ENCODE measurements around the gene EPB41L5.

The EPB41L5 gene

DNA sequence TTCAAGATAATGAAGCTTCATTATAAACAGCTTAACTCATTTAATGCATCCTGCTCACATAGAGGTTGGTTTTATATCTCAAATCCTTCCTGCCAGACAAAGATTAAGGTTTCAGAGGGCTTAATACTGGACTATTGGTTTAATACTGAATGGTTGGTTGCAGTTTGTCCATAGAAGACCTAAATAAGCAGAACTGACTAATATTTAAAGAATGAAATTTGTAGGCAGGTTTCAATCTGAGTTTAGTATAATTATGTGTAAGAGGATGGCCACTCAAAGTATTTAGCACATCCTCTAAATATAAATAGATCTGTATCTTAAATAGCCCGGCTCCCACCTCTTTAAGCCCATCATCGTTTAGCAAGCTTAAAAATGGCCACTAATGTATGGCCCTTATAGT is 92.5 kb downstream of the EPB41L5 start:
- Histone ChIP-seq H3K9me2 (replicated peaks; ENCODE audit: insufficient read depth, low read length) (no peaks in the 10 kb centered on the region), H3K27me3 (replicated peaks; ENCODE audit: insufficient read depth, low read length) (no peaks in the 10 kb centered on the region), H4K20me1 (ENCODE audit: insufficient read depth, low read length) (no peaks in the 10 kb centered on the region), H3K79me2 (ENCODE audit: low read length) (no peaks in the 10 kb centered on the region), H3K9me3 (replicated peaks; ENCODE audit: insufficient read depth, low read length) (no peaks in the 10 kb centered on the region), H3K27ac (ENCODE audit: low read length) (no peak overlapping the region), H2AFZ (ENCODE audit: low read length) (no peak overlapping the region), H3K4me1 (ENCODE audit: low read length) (peaks cover 13% of the 10 kb centered on the region), H3K36me3 (replicated peaks; ENCODE audit: insufficient read depth, low read length) (no peaks in the 10 kb centered on the region), H3K9ac (ENCODE audit: low read length) (no peak overlapping the region), H3K4me2 (ENCODE audit: low read depth, low read length) (no peak overlapping the region), H3F3A (ENCODE audit: insufficient read depth, low read length) (no peaks in the 10 kb centered on the region), H3K4me3 (ENCODE audit: low read length) (no peak overlapping the region)
- no peak for DNase-seq
- no peak for TF ChIP-seq EZH2 (optimal IDR thresholded peaks at IDR 0.05; ENCODE audit: low read depth, low read length)

DNA sequence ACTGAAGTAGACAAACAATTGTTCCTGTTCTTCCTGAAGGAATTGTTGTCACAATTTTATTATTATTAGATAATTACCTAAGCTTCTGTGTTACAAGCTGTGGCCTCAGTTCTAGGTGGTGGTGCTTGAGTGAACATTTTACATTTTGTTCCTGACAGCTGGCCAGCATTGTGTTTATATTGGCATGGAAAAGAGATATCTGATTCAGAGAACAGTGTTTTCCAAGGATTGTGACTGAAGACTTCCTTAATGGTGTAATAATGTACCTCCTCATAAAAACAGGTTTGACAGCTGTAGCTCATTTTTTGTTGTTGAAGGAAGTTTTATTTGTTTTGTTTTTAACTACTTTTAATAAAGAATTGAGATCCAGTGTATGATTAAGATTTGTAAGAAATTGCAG is 95.2 kb downstream of the EPB41L5 start:
- no peak overlapping the region for H2AFZ ChIP-seq (ENCODE audit: low read length)
- no peaks in the 10 kb centered on the region for H3K9me3 ChIP-seq (replicated peaks; ENCODE audit: insufficient read depth, low read length)
- TF ChIP-seq EZH2phosphoT487 (IDR thresholded peaks at IDR 0.05; ENCODE audit: low read length): no peak
- TF ChIP-seq EZH2 (optimal IDR thresholded peaks at IDR 0.05; ENCODE audit: low read depth, low read length): no peak
- TF ChIP-seq, protein P1, sequence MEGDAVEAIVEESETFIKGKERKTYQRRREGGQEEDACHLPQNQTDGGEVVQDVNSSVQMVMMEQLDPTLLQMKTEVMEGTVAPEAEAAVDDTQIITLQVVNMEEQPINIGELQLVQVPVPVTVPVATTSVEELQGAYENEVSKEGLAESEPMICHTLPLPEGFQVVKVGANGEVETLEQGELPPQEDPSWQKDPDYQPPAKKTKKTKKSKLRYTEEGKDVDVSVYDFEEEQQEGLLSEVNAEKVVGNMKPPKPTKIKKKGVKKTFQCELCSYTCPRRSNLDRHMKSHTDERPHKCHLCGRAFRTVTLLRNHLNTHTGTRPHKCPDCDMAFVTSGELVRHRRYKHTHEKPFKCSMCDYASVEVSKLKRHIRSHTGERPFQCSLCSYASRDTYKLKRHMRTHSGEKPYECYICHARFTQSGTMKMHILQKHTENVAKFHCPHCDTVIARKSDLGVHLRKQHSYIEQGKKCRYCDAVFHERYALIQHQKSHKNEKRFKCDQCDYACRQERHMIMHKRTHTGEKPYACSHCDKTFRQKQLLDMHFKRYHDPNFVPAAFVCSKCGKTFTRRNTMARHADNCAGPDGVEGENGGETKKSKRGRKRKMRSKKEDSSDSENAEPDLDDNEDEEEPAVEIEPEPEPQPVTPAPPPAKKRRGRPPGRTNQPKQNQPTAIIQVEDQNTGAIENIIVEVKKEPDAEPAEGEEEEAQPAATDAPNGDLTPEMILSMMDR (IDR thresholded peaks at IDR 0.05; ENCODE audit: low read length): no peak
- no peak overlapping the region for H3K27ac ChIP-seq (ENCODE audit: low read length)
- H3K9me2 ChIP-seq (replicated peaks; ENCODE audit: insufficient read depth, low read length): no peaks in the 10 kb centered on the region
- no peak overlapping the region for H3K4me3 ChIP-seq (ENCODE audit: low read length)
- no peak overlapping the region for H3K9ac ChIP-seq (ENCODE audit: low read length)
- H3K4me1 ChIP-seq (ENCODE audit: low read length): peaks cover 13% of the 10 kb centered on the region
- H3K27me3 ChIP-seq (replicated peaks; ENCODE audit: insufficient read depth, low read length): no peaks in the 10 kb centered on the region
- no peak for DNase-seq
- no peaks in the 10 kb centered on the region for H3F3A ChIP-seq (ENCODE audit: insufficient read depth, low read length)
- H3K4me2 ChIP-seq (ENCODE audit: low read depth, low read length): no peak overlapping the region
- no peaks in the 10 kb centered on the region for H4K20me1 ChIP-seq (ENCODE audit: insufficient read depth, low read length)
- H3K79me2 ChIP-seq (ENCODE audit: low read length): no peaks in the 10 kb centered on the region
- no peaks in the 10 kb centered on the region for H3K36me3 ChIP-seq (replicated peaks; ENCODE audit: insufficient read depth, low read length)

DNA sequence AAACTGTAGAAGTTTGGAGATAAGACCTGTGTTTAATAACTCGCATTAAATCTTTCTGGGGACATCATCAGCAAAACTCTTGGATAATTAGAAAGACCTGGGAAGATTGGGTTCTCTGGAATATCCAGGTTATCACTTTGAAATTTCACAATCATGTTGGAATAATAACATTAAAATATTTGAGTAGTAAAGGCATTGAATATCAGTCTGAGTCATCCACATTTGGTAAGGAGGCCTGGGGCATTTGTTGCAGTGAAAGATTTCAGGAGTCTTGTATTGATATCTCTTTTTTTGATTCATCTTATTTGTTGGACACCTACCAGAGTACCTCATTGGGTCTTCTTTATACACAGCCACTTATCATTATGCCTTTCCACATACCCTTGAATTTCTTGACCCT is 95.9 kb downstream of the EPB41L5 start:
- no peaks in the 10 kb centered on the region for H4K20me1 ChIP-seq (ENCODE audit: insufficient read depth, low read length)
- TF ChIP-seq EZH2 (optimal IDR thresholded peaks at IDR 0.05; ENCODE audit: low read depth, low read length) (no peak), EZH2phosphoT487 (IDR thresholded peaks at IDR 0.05; ENCODE audit: low read length) (no peak)
- TF ChIP-seq, protein P1 (IDR thresholded peaks at IDR 0.05; ENCODE audit: low read length): no peak
- no peaks in the 10 kb centered on the region for H3K9me3 ChIP-seq (replicated peaks; ENCODE audit: insufficient read depth, low read length)
- no peak for DNase-seq
- H3K36me3 ChIP-seq (replicated peaks; ENCODE audit: insufficient read depth, low read length): no peaks in the 10 kb centered on the region
- H3K79me2 ChIP-seq (ENCODE audit: low read length): no peaks in the 10 kb centered on the region
- no peak overlapping the region for H3K4me2 ChIP-seq (ENCODE audit: low read depth, low read length)
- H3K9ac ChIP-seq (ENCODE audit: low read length): no peak overlapping the region
- H3F3A ChIP-seq (ENCODE audit: insufficient read depth, low read length): no peaks in the 10 kb centered on the region
- no peak overlapping the region for H3K4me3 ChIP-seq (ENCODE audit: low read length)
- no peak overlapping the region for H3K27ac ChIP-seq (ENCODE audit: low read length)
- H3K9me2 ChIP-seq (replicated peaks; ENCODE audit: insufficient read depth, low read length): no peaks in the 10 kb centered on the region
- H3K4me1 ChIP-seq (ENCODE audit: low read length): peaks cover 13% of the 10 kb centered on the region
- H3K27me3 ChIP-seq (replicated peaks; ENCODE audit: insufficient read depth, low read length): no peaks in the 10 kb centered on the region
- H2AFZ ChIP-seq (ENCODE audit: low read length): no peak overlapping the region

DNA sequence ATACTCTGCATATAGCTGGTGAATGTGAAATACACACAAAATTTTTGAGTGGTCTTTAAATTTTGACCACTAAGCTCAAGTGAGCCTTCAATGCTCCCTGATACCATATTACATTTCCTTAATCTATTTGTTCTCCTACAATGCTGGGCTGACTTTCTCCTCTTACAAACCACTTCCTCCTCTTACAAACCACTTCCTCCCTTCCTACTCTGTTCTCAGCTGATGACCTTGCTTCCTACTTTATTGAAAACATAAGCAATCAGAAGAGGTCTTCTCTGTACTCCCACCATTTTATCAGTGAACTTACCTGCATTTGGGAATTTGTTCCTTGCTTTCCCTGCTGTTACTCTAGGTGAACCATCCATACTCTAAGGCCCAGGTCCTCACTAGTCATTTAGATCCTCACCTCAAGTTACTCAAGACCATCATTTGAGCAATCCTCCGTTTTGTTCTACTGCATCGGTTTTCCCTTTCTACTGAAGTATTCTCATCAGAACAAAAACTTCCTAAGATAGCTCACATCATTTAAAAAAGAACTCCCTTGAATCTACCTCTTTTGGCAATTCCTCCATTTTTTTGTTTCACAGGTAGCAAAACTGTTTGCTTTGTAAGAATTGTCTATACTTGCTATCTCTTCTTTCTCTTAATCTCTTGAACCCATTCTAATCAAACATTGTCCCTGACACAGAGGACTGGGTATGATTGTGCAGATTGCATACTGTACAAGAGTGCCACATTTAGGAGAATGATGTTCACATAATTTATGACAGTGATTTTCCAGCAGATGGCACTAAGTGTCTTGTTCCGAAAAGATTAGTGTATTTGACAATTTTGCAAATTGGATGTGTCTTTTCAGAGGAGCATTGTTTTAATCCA is 96.5 kb downstream of the EPB41L5 start:
- TF ChIP-seq EZH2 (optimal IDR thresholded peaks at IDR 0.05; ENCODE audit: low read depth, low read length): no peak
- TF ChIP-seq, protein P1 (IDR thresholded peaks at IDR 0.05; ENCODE audit: low read length): peak; percentile 58
- Histone ChIP-seq H3K36me3 (replicated peaks; ENCODE audit: insufficient read depth, low read length) (no peaks in the 10 kb centered on the region), H3K79me2 (ENCODE audit: low read length) (no peaks in the 10 kb centered on the region), H4K20me1 (ENCODE audit: insufficient read depth, low read length) (no peaks in the 10 kb centered on the region), H3F3A (ENCODE audit: insufficient read depth, low read length) (no peaks in the 10 kb centered on the region), H3K9me2 (replicated peaks; ENCODE audit: insufficient read depth, low read length) (no peaks in the 10 kb centered on the region), H3K27ac (ENCODE audit: low read length) (no peak overlapping the region), H2AFZ (ENCODE audit: low read length) (no peak overlapping the region), H3K4me1 (ENCODE audit: low read length) (peaks cover 13% of the 10 kb centered on the region), H3K27me3 (replicated peaks; ENCODE audit: insufficient read depth, low read length) (no peaks in the 10 kb centered on the region), H3K9me3 (replicated peaks; ENCODE audit: insufficient read depth, low read length) (no peaks in the 10 kb centered on the region), H3K9ac (ENCODE audit: low read length) (no peak overlapping the region), H3K4me3 (ENCODE audit: low read length) (no peak overlapping the region), H3K4me2 (ENCODE audit: low read depth, low read length) (no peak overlapping the region)
- peak; percentile 53 for DNase-seq
